OCI-LY7 (cell line): ENCODE data around the gene PLCXD1. TPM values are rescaled to one million over a fixed set of nuclear protein-coding genes. Genes with fewer than 3 reads are reported as not detected.

Experiments
- BruUV-seq: library from RNA; stranded (reverse); fragments of 400-500 nt; replicated peaks from 2 replicates; lab custom pipeline; 2021; lab: Mats Ljungman, UMichigan
- CTCF ChIA-PET: fragments of 300-600 bp; sonication (Branson Sonifier 250); formaldehyde crosslinking; loops from one replicate; lab custom pipeline; 2022; ENCODE audit warnings: antibody characterized with exemption; ENCODE audit not compliant: unreplicated experiment; lab: Charles Lee
- POLR2A ChIA-PET: fragments of 300-600 bp; sonication (Branson Sonifier 250); formaldehyde crosslinking; loops from one replicate; lab custom pipeline; 2022; ENCODE audit warnings: antibody characterized with exemption; lab: Charles Lee
- DNase-seq: peaks from one replicate; pipeline ENCODE4 v3.0.0-alpha.2; 2015; ENCODE audit warnings: low spot score
- H2AFZ ChIP-seq: fragments of 200-600 bp; sonication (generic), shearing (Covaris generic); 2 replicates; pipeline ENCODE4 v1.6.1; 2014; ENCODE audit warnings: mild to moderate bottlenecking, antibody characterized with exemption, low read length, moderate library complexity
- H3K27ac ChIP-seq: fragments of 200-600 bp; sonication (generic); 2 replicates; pipeline ENCODE4 v1.5.1; 2014; ENCODE audit warnings: mixed run types, low read depth, mild to moderate bottlenecking, moderate library complexity, low read length, inconsistent platforms; ENCODE audit not compliant: poor library complexity, severe bottlenecking
- H3K36me3 ChIP-seq: fragments of 200-600 bp; sonication (generic); 2 replicates; pipeline ENCODE4 v1.6.1; 2014; ENCODE audit warnings: mild to moderate bottlenecking, antibody characterized with exemption, low read length, moderate library complexity, mixed read lengths; ENCODE audit not compliant: insufficient read depth
- H3K4me1 ChIP-seq: fragments of 200-600 bp; sonication (generic); 2 replicates; pipeline ENCODE4 v1.5.1; 2014; ENCODE audit warnings: mild to moderate bottlenecking, low read length; ENCODE audit not compliant: insufficient read depth, poor library complexity, severe bottlenecking
- H3K4me2 ChIP-seq: fragments of 200-600 bp; sonication (generic); 2 replicates; pipeline ENCODE4 v1.6.1; 2014; ENCODE audit warnings: mild to moderate bottlenecking, low read length
- H3K4me3 ChIP-seq: fragments of 200-600 bp; sonication (generic); 2 replicates; pipeline ENCODE4 v1.5.1; 2014; ENCODE audit warnings: mild to moderate bottlenecking, low read depth, low read length; ENCODE audit not compliant: poor library complexity, severe bottlenecking
- H3K79me2 ChIP-seq: fragments of 200-600 bp; sonication (generic); 2 replicates; pipeline ENCODE4 v1.6.1; 2016; ENCODE audit warnings: low read depth, mild to moderate bottlenecking, low read length, moderate library complexity, mixed read lengths; ENCODE audit not compliant: insufficient read depth
- H3K9me2 ChIP-seq: fragments of 200-600 bp; sonication (generic); 2 replicates; pipeline ENCODE4 v1.6.1; 2016; ENCODE audit warnings: mild to moderate bottlenecking, low read length, mixed read lengths; ENCODE audit not compliant: insufficient read depth
- H3K9me3 ChIP-seq: fragments of 200-600 bp; sonication (generic); 2 replicates; pipeline ENCODE4 v1.6.1; 2014; ENCODE audit warnings: mild to moderate bottlenecking, mixed run types, low read length, mixed read lengths
- H4K20me1 ChIP-seq: fragments of 200-600 bp; sonication (generic); 2 replicates; pipeline ENCODE4 v1.6.1; 2014; ENCODE audit warnings: mild to moderate bottlenecking, antibody characterized with exemption, low read length, moderate library complexity, mixed read lengths; ENCODE audit not compliant: insufficient read depth
- EZH2phosphoT487 ChIP-seq: fragments of 200-600 bp; sonication (generic); IDR thresholded peaks from 2 replicates; pipeline ENCODE4 v1.6.1; 2018; ENCODE audit warnings: low read depth, borderline replicate concordance, mild to moderate bottlenecking, mixed run types, antibody characterized with exemption, low read length, moderate library complexity, mixed read lengths
- intact Hi-C: fragments of 100-400 bp; cut with micrococcal nuclease; formaldehyde crosslinking; loops from one replicate; pipeline ENCODE4 v1.10.0; 2022; ENCODE audit not compliant: unreplicated experiment
- total RNA-seq, 2 experiments: library from RNA; depleted of rRNA in 1 of 2; stranded (reverse); fragments of >200 nt in 1 of 2; shearing (Covaris generic) in 1 of 2; gene quantifications; 2 replicates each; pipeline ENCODE4 v1.2.3, GENCODE V29; 2014 to 2022
- TF ChIP-seq, protein P1 (sequence below): fragments of 200-600 bp; sonication (generic); conservative IDR thresholded peaks from 2 replicates; pipeline ENCODE4 v1.5.1; 2014; ENCODE audit warnings: mild to moderate bottlenecking, antibody characterized with exemption, low read length, moderate library complexity, mixed read lengths

PLCXD1 gene
- total RNA-seq, 2 experiments from 2014 or later, result 86.0 to 133 TPM

DNA sequence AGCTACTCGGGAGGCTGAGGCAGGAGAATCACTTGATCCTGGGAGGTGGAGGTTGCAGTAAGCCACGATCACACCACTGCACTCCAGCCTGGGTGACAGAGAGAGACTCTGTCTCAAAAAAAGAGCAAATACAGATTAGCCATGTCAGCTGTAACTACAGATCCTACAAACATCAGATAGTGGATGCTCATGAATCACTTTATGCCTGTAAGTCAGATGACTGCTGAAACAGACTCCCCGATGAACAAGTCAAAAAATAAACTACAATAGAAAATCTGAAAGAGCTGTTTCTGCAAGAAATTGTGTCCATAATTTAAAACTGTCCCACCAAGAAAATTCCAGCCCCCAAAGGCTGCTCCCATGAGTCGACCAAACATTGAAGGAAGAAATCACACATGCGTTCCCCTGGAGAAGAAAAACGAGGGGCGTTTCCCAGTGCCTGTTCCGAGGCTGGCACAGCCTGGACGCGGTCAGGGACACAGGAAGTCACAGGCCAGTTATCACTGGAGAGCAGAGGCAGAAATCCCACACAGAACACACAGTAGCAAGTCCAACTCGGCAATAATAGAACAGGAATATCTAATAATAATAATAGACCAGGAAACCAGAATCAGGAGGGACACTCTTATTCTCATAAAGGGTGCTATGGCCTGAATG, 67.4 kb downstream of the PLCXD1 start:
- Histone ChIP-seq H3K9me3 (no peaks in the 10 kb centered on the region), H4K20me1 (no peaks in the 10 kb centered on the region), H3K79me2 (peaks cover 27% of the 10 kb centered on the region; the same call in 1 of the 2 replicates), H2AFZ (no peak overlapping the region), H3K36me3 (peaks cover 92% of the 10 kb centered on the region), H3K4me3 (no peak overlapping the region), H3K27ac (no peak overlapping the region), H3K4me1 (no peaks in the 10 kb centered on the region), H3K9me2 (no peaks in the 10 kb centered on the region), H3K4me2 (no peak overlapping the region)
- TF ChIP-seq EZH2phosphoT487, result no peak
- TF ChIP-seq, protein P1, sequence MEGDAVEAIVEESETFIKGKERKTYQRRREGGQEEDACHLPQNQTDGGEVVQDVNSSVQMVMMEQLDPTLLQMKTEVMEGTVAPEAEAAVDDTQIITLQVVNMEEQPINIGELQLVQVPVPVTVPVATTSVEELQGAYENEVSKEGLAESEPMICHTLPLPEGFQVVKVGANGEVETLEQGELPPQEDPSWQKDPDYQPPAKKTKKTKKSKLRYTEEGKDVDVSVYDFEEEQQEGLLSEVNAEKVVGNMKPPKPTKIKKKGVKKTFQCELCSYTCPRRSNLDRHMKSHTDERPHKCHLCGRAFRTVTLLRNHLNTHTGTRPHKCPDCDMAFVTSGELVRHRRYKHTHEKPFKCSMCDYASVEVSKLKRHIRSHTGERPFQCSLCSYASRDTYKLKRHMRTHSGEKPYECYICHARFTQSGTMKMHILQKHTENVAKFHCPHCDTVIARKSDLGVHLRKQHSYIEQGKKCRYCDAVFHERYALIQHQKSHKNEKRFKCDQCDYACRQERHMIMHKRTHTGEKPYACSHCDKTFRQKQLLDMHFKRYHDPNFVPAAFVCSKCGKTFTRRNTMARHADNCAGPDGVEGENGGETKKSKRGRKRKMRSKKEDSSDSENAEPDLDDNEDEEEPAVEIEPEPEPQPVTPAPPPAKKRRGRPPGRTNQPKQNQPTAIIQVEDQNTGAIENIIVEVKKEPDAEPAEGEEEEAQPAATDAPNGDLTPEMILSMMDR, result no peak
- no peak for DNase-seq
- ChIA-PET POLR2A (no interaction called here), CTCF (no interaction called here)
- BruUV-seq, result no TSS peak
- intact Hi-C loops, result no loop called here

DNA sequence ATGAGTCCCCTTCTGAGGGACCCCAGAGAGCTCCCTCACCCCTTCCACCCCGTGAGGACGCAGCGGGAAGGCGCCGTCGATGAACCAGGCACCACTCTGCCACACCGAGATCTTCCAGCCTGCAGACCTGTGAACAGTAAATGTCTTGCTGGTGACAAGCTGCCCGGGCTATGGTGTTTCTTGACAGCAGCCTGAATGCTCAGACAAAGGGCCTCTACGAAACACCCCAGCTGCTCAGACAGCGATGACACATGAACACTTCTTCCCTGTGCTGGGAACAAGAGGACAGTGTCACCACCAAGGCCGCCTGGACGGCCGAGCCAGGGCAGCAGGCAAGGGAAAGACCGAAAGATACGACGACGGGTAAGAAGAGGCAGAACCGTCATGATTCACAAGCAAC, 68.0 kb downstream of the PLCXD1 start:
- no peak overlapping the region for H3K4me3 ChIP-seq
- POLR2A ChIA-PET, result no interaction called here

DNA sequence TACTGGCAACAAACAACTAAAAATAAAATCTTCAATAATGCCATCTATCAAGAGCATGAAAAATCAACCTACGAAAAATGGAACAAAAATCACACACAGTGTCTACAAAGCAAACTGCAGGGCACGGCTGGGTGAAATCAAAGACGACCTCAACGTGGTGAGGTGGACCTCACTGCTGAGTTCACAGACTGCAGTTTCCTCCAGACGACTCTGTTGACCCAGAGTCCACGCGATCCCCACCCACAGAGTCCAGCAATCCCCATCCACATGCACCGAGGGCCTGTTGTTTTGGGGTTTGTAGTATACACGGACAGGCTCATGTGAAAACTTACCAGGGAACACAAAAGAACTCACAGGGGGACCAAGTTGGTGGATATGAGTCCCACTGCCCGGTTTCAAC, 68.5 kb downstream of the PLCXD1 start:
- Histone ChIP-seq H3K36me3 (peaks cover 92% of the 10 kb centered on the region), H3K79me2 (peaks cover 35% of the 10 kb centered on the region; the same call in 1 of the 2 replicates), H3K9me3 (no peaks in the 10 kb centered on the region), H3K4me1 (no peaks in the 10 kb centered on the region), H3K27ac (no peak overlapping the region), H4K20me1 (no peaks in the 10 kb centered on the region), H2AFZ (no peak overlapping the region), H3K4me3 (no peak overlapping the region), H3K9me2 (no peaks in the 10 kb centered on the region), H3K4me2 (no peak overlapping the region)
- TF ChIP-seq, protein P1, result no peak
- no peak for TF ChIP-seq EZH2phosphoT487
- BruUV-seq, result no TSS peak
- ChIA-PET POLR2A (no interaction called here), CTCF (no interaction called here)
- intact Hi-C loops, result no loop called here
- no peak for DNase-seq

More for the DNA sequence above, 68.0 kb downstream of the PLCXD1 start:
- intact Hi-C loops, result no loop called here
- no peak overlapping the region for H2AFZ ChIP-seq
- CTCF ChIA-PET, result no interaction called here
- no peak overlapping the region for H3K27ac ChIP-seq
- peaks cover 92% of the 10 kb centered on the region for H3K36me3 ChIP-seq
- DNase-seq, result no peak
- H4K20me1 ChIP-seq, result no peaks in the 10 kb centered on the region
- peaks cover 30% of the 10 kb centered on the region; the same call in 1 of the 2 replicates for H3K79me2 ChIP-seq
- no TSS peak for BruUV-seq
- H3K4me1 ChIP-seq, result no peaks in the 10 kb centered on the region
- no peak for TF ChIP-seq EZH2phosphoT487
- TF ChIP-seq, protein P1, result no peak
- H3K4me2 ChIP-seq, result no peak overlapping the region
- no peaks in the 10 kb centered on the region for H3K9me3 ChIP-seq
- no peaks in the 10 kb centered on the region for H3K9me2 ChIP-seq
